Activated naive CD4-positive, alpha-beta T cell treated with anti-CD3 and anti-CD28 coated beads, Interleukin-2, amount 50 U/mL, for 72 hours (primary cell): ENCODE results near the gene DLG2. TPM values are rescaled to one million over a fixed set of nuclear protein-coding genes. Genes with fewer than 3 reads are reported as not detected.
"Not testable (repeated sequence)": the region's sequence is repeated elsewhere in the genome, so short reads cannot be mapped to it uniquely, and the experiment has no call there.

Experiments used
- ATAC-seq, 2 donors: fragments of 150-1000 bp; cut with Tn5 transposase; 2 replicates each; pipeline ENCODE4 v1.10.0; 2021; ENCODE audit warnings: mild to moderate bottlenecking in 2 of 2, moderate library complexity in 2 of 2
- DNase-seq, 2 donors: peaks; one replicate each; pipeline ENCODE4 v3.0.0; 2021 to 2022; ENCODE audit warnings: low spot score in 2 of 2
- H3K27ac Mint-ChIP-seq, 2 donors: one replicate each; pipeline ENCODE4 v1.8.0; 2022; ENCODE audit warnings: mild to moderate bottlenecking in 2 of 2, mixed read lengths in 2 of 2
- H3K36me3 Mint-ChIP-seq, 2 donors: one replicate each; pipeline ENCODE4 v1.8.0; 2022; ENCODE audit warnings: mixed read lengths in 2 of 2
- H3K9me3 Mint-ChIP-seq, 2 donors: one replicate each; pipeline ENCODE4 v1.8.0; 2022; ENCODE audit warnings: mixed read lengths in 2 of 2
- total RNA-seq, 2 donors: library from RNA; stranded (reverse); gene quantifications; one replicate each; pipeline ENCODE4 v1.2.3, GENCODE V29; 2022

Gene DLG2
- total RNA-seq, 2 donors from 2014 or later = 4.2 to 5.4 TPM

GRCh38 chr11:85044911-85045310 lies 582.2 kb downstream of the DLG2 start:
- Mint-ChIP-seq H3K9me3 (peaks cover 5 to 7% of the 10 kb centered on the region in 2 donors), H3K36me3 (no peaks in the 10 kb centered on the region), H3K27ac (no peak overlapping the region)
- DNase-seq (no peak), ATAC-seq (no peak)

- no peak overlapping the region for H3K27ac Mint-ChIP-seq
- peaks cover 5 to 6% of the 10 kb centered on the region in 2 donors for H3K9me3 Mint-ChIP-seq
- DNase-seq = no peak
- H3K36me3 Mint-ChIP-seq = no peaks in the 10 kb centered on the region
- no peak for ATAC-seq
These were observed 584.8 kb downstream of the DLG2 start for GRCh38 chr11:85042361-85042760.

- DNase-seq = no peak
- H3K9me3 Mint-ChIP-seq = peaks cover 11 to 14% of the 10 kb centered on the region in 2 donors
- H3K27ac Mint-ChIP-seq = no peak overlapping the region
- H3K36me3 Mint-ChIP-seq = peaks cover 0 to 5% of the 10 kb centered on the region in 2 donors
- no peak for ATAC-seq
These were observed 587.0 kb downstream of the DLG2 start for GRCh38 chr11:85040166-85040565.

GRCh38 chr11:85029964-85030363 lies 597.2 kb downstream of the DLG2 start:
- DNase-seq (no peak), ATAC-seq (no peak)

GRCh38 chr11:85028329-85029101 lies 598.6 kb downstream of the DLG2 start:
- peaks cover 0 to 9% of the 10 kb centered on the region in 2 donors for H3K36me3 Mint-ChIP-seq
- H3K27ac Mint-ChIP-seq = no peak overlapping the region
- H3K9me3 Mint-ChIP-seq = peaks cover 15% of the 10 kb centered on the region in 2 donors
- DNase-seq = no peak
- ATAC-seq = no peak

More at GRCh38 chr11:85029964-85030363, 597.2 kb downstream of the DLG2 start:
- Mint-ChIP-seq H3K27ac (no peak overlapping the region), H3K36me3 (peaks cover 0 to 11% of the 10 kb centered on the region in 2 donors), H3K9me3 (peaks cover 7 to 20% of the 10 kb centered on the region in 2 donors)

GRCh38 chr11:85027346-85027745 lies 599.8 kb downstream of the DLG2 start:
- peaks cover 0 to 9% of the 10 kb centered on the region in 2 donors for H3K36me3 Mint-ChIP-seq
- no peak for DNase-seq
- H3K9me3 Mint-ChIP-seq = peaks cover 15% of the 10 kb centered on the region in 2 donors
- H3K27ac Mint-ChIP-seq = no peak overlapping the region
- ATAC-seq = no peak

GRCh38 chr11:85021058-85021457 lies 606.1 kb downstream of the DLG2 start:
- Mint-ChIP-seq H3K27ac (peak overlapping the region in 1 of 2 donors; percentile 9), H3K9me3 (peaks cover 11 to 24% of the 10 kb centered on the region in 2 donors), H3K36me3 (peaks cover 6 to 13% of the 10 kb centered on the region in 2 donors)
- DNase-seq (no peak), ATAC-seq (no peak)

- peaks cover 25 to 41% of the 10 kb centered on the region in 2 donors for H3K9me3 Mint-ChIP-seq
- H3K36me3 Mint-ChIP-seq = peaks cover 0 to 9% of the 10 kb centered on the region in 2 donors
- DNase-seq = no peak
- no peak for ATAC-seq
- H3K27ac Mint-ChIP-seq = no peak overlapping the region
These were observed 633.8 kb downstream of the DLG2 start for GRCh38 chr11:84993386-84993785.

- no peak for ATAC-seq
- H3K27ac Mint-ChIP-seq = no peak overlapping the region
- peaks cover 4 to 23% of the 10 kb centered on the region in 2 donors for H3K36me3 Mint-ChIP-seq
- H3K9me3 Mint-ChIP-seq = peaks cover 31 to 46% of the 10 kb centered on the region in 2 donors
- DNase-seq = no peak
These were observed 637.0 kb downstream of the DLG2 start for GRCh38 chr11:84990141-84990540.

GRCh38 chr11:84987686-84988187 lies 639.4 kb downstream of the DLG2 start:
- ATAC-seq, H3K27ac Mint-ChIP-seq, DNase-seq: not testable (repeated sequence)
- Mint-ChIP-seq H3K9me3 (peaks cover 34 to 56% of the 10 kb centered on the region in 2 donors), H3K36me3 (peaks cover 5 to 38% of the 10 kb centered on the region in 2 donors)

- Mint-ChIP-seq H3K9me3 (peaks cover 37 to 50% of the 10 kb centered on the region in 2 donors), H3K27ac (no peak overlapping the region), H3K36me3 (peaks cover 10 to 50% of the 10 kb centered on the region in 2 donors)
- no peak for ATAC-seq
- DNase-seq = no peak
These were observed 645.8 kb downstream of the DLG2 start for GRCh38 chr11:84981301-84981700.

- DNase-seq (no peak), ATAC-seq (no peak)
- peaks cover 0 to 7% of the 10 kb centered on the region in 2 donors for H3K36me3 Mint-ChIP-seq
- no peak overlapping the region for H3K27ac Mint-ChIP-seq
- H3K9me3 Mint-ChIP-seq = peaks cover 13 to 22% of the 10 kb centered on the region in 2 donors
These were observed 658.0 kb downstream of the DLG2 start for GRCh38 chr11:84969103-84969502.

- no peak for DNase-seq
- Mint-ChIP-seq H3K36me3 (peaks cover 0 to 7% of the 10 kb centered on the region in 2 donors), H3K9me3 (peaks cover 20 to 24% of the 10 kb centered on the region in 2 donors), H3K27ac (no peak overlapping the region)
- no peak for ATAC-seq
These were observed 661.7 kb downstream of the DLG2 start for GRCh38 chr11:84965484-84965883.

GRCh38 chr11:84963240-84963639 lies 663.9 kb downstream of the DLG2 start:
- H3K36me3 Mint-ChIP-seq = no peaks in the 10 kb centered on the region
- peaks cover 10 to 20% of the 10 kb centered on the region in 2 donors for H3K9me3 Mint-ChIP-seq
- no peak for ATAC-seq
- no peak overlapping the region for H3K27ac Mint-ChIP-seq
- DNase-seq = no peak

GRCh38 chr11:84962018-84962417 lies 665.1 kb downstream of the DLG2 start:
- ATAC-seq = no peak
- no peaks in the 10 kb centered on the region for H3K36me3 Mint-ChIP-seq
- H3K27ac Mint-ChIP-seq = no peak overlapping the region
- DNase-seq = no peak
- H3K9me3 Mint-ChIP-seq = peaks cover 13 to 20% of the 10 kb centered on the region in 2 donors

GRCh38 chr11:84958295-84958694 lies 668.8 kb downstream of the DLG2 start:
- DNase-seq (no peak), ATAC-seq (no peak)
- no peaks in the 10 kb centered on the region for H3K36me3 Mint-ChIP-seq
- no peak overlapping the region for H3K27ac Mint-ChIP-seq
- peaks cover 15 to 16% of the 10 kb centered on the region in 2 donors for H3K9me3 Mint-ChIP-seq

GRCh38 chr11:84950569-84951270 lies 676.4 kb downstream of the DLG2 start:
- ATAC-seq (no peak), DNase-seq (no peak)
- H3K36me3 Mint-ChIP-seq = peaks cover 0 to 16% of the 10 kb centered on the region in 2 donors
- H3K9me3 Mint-ChIP-seq = peaks cover 15 to 18% of the 10 kb centered on the region in 2 donors
- H3K27ac Mint-ChIP-seq = no peak overlapping the region
